Measurements from ENCODE around the gene FERMT1. TPM values are rescaled to one million over a fixed set of nuclear protein-coding genes. Genes with fewer than 3 reads are reported as not detected.

The FERMT1 gene
- total and polyA plus RNA-seq, 2 of the 13 experiments (the other 11 are each of a cell fraction or from before 2014, with no cell fraction given), result 15.8 to 29.5 TPM

DNA sequence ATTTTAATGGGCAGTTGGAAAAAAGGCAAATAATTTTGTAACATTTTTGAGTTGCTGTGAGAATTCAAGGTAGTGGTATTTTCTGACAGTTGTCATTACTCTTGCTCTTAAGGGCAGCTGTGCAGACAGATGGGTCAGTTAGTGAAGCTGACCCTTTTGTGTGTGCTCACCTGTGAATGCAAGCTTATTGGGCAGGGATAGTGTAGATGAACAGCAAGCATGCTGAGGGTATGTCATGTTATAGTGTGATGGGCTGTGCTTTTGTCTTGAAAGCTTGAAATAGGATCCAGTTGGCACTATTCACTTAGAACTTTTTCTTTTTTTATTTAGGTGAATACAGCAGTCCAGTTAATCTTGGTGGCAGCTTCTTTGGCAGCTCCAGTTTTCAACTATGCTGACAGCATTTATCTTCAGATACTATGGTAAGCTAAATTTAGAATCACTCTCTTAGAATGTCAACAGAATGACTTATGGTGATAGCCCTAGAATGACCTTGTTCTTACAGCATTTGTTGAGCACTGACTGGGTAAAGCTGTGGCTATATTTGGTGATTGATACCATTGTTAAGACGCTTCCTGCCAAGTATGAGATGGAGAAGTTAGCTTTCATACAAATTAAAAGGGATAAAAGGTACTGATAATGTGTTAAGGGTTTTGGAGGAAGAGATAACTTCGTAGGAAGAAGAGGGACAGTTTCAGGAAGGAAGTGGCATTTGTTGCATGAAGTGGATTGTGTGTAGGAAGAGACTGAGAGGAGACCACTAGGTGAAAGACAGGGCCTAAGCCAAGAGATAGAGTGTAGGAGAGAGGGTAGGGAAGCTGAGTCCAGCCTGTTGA lies 88.5 kb downstream of the FERMT1 start:
- H3K27me3 ChIP-seq (ENCODE audit: control insufficient read depth in 1 of 2, insufficient read depth in 2 of 2, low read length in 2 of 2), result no peaks in the 10 kb centered on the region
- intact Hi-C loops (cut with micrococcal nuclease; ENCODE audit: unreplicated experiment), result no loop called here
- H3K27ac ChIP-seq (ENCODE audit: extremely low read length, insufficient read depth, low read length), result no peak overlapping the region
- no peak overlapping the region for H3K9ac ChIP-seq (ENCODE audit: insufficient read depth, low read depth, low read length)
- in situ Hi-C loops (cut with HindIII; ENCODE audit: extremely low pct_ligation_motif_present, low pct_unique_long_range_greater_than_20kb), result no loop called here
- DNase-seq (ENCODE audit: low spot score) (no peak), FAIRE-seq (no peak), ATAC-seq (peak; percentile 27; the same call in 1 of the 3 replicates)
- peaks cover 5% of the 10 kb centered on the region for H3K4me1 ChIP-seq (ENCODE audit: insufficient read depth, low read length)
- peaks cover 11% of the 10 kb centered on the region for H3K79me2 ChIP-seq (ENCODE audit: insufficient read depth, low read length)
- H2AFZ ChIP-seq (ENCODE audit: low read length), result no peak overlapping the region
- H4K20me1 ChIP-seq (ENCODE audit: insufficient read depth, low read length), result peaks cover 19% of the 10 kb centered on the region
- CTCF ChIA-PET (ENCODE audit: low intra/inter-chr PET ratio, low total read pairs), result no interaction called here
- no peak overlapping the region for H3K4me3 ChIP-seq (replicated peaks in 1 of 3; ENCODE audit: insufficient read depth in 1 of 3, low read depth in 2 of 3, low read length in 3 of 3)
- no TSS peak for BruUV-seq (replicated peaks)
- POLR2A ChIA-PET, result interaction anchor here (0.9 kb wide), 1 partner anchor 8 kb away, joined by 3 read pairs; no protein-coding TSS in a partner anchor
- 96% methylated on average over 2 of the region's 2 CpGs for WGBS (ENCODE audit: low lambda C conversion rate)
- no peak overlapping the region for H3K4me2 ChIP-seq (ENCODE audit: low read depth, low read length)
- no peaks in the 10 kb centered on the region for H3K9me3 ChIP-seq (ENCODE audit: low read length)
- peaks cover 33 to 77% of the 10 kb centered on the region in 2 experiments for H3K36me3 ChIP-seq (replicated peaks in 1 of 2; ENCODE audit: control insufficient read depth in 1 of 2, insufficient read depth in 2 of 2, low read length in 2 of 2)
- no peak for TF ChIP-seq ZSCAN21 (CRISPR knock-in tag; IDR thresholded peaks at IDR 0.05; ENCODE audit: borderline replicate concordance)
- no peak for TF ChIP-seq CHD2 (IDR thresholded peaks at IDR 0.05; ENCODE audit: low read depth, low read length)
- TF ChIP-seq, protein P1, sequence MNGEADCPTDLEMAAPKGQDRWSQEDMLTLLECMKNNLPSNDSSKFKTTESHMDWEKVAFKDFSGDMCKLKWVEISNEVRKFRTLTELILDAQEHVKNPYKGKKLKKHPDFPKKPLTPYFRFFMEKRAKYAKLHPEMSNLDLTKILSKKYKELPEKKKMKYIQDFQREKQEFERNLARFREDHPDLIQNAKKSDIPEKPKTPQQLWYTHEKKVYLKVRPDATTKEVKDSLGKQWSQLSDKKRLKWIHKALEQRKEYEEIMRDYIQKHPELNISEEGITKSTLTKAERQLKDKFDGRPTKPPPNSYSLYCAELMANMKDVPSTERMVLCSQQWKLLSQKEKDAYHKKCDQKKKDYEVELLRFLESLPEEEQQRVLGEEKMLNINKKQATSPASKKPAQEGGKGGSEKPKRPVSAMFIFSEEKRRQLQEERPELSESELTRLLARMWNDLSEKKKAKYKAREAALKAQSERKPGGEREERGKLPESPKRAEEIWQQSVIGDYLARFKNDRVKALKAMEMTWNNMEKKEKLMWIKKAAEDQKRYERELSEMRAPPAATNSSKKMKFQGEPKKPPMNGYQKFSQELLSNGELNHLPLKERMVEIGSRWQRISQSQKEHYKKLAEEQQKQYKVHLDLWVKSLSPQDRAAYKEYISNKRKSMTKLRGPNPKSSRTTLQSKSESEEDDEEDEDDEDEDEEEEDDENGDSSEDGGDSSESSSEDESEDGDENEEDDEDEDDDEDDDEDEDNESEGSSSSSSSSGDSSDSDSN (CRISPR knock-in tag; IDR thresholded peaks at IDR 0.05), result no peak
- TF ChIP-seq MTF2 (CRISPR knock-in tag; IDR thresholded peaks at IDR 0.05; ENCODE audit: borderline replicate concordance), result no peak
- no peak for TF ChIP-seq ZNF546 (CRISPR knock-in tag; conservative IDR thresholded peaks at IDR 0.05)
- TF ChIP-seq ZMAT3 (CRISPR knock-in tag; conservative IDR thresholded peaks at IDR 0.05), result no peak
- TF ChIP-seq, protein P2, sequence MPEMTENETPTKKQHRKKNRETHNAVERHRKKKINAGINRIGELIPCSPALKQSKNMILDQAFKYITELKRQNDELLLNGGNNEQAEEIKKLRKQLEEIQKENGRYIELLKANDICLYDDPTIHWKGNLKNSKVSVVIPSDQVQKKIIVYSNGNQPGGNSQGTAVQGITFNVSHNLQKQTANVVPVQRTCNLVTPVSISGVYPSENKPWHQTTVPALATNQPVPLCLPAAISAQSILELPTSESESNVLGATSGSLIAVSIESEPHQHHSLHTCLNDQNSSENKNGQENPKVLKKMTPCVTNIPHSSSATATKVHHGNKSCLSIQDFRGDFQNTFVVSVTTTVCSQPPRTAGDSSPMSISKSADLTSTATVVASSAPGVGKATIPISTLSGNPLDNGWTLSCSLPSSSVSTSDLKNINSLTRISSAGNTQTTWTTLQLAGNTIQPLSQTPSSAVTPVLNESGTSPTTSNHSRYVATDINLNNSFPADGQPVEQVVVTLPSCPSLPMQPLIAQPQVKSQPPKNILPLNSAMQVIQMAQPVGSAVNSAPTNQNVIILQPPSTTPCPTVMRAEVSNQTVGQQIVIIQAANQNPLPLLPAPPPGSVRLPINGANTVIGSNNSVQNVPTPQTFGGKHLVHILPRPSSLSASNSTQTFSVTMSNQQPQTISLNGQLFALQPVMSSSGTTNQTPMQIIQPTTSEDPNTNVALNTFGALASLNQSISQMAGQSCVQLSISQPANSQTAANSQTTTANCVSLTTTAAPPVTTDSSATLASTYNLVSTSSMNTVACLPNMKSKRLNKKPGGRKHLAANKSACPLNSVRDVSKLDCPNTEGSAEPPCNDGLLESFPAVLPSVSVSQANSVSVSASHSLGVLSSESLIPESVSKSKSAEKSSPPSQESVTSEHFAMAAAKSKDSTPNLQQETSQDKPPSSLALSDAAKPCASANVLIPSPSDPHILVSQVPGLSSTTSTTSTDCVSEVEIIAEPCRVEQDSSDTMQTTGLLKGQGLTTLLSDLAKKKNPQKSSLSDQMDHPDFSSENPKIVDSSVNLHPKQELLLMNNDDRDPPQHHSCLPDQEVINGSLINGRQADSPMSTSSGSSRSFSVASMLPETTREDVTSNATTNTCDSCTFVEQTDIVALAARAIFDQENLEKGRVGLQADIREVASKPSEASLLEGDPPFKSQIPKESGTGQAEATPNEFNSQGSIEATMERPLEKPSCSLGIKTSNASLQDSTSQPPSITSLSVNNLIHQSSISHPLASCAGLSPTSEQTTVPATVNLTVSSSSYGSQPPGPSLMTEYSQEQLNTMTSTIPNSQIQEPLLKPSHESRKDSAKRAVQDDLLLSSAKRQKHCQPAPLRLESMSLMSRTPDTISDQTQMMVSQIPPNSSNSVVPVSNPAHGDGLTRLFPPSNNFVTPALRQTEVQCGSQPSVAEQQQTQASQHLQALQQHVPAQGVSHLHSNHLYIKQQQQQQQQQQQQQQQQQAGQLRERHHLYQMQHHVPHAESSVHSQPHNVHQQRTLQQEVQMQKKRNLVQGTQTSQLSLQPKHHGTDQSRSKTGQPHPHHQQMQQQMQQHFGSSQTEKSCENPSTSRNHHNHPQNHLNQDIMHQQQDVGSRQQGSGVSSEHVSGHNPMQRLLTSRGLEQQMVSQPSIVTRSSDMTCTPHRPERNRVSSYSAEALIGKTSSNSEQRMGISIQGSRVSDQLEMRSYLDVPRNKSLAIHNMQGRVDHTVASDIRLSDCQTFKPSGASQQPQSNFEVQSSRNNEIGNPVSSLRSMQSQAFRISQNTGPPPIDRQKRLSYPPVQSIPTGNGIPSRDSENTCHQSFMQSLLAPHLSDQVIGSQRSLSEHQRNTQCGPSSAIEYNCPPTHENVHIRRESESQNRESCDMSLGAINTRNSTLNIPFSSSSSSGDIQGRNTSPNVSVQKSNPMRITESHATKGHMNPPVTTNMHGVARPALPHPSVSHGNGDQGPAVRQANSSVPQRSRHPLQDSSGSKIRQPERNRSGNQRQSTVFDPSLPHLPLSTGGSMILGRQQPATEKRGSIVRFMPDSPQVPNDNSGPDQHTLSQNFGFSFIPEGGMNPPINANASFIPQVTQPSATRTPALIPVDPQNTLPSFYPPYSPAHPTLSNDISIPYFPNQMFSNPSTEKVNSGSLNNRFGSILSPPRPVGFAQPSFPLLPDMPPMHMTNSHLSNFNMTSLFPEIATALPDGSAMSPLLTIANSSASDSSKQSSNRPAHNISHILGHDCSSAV (CRISPR knock-in tag; IDR thresholded peaks at IDR 0.05; ENCODE audit: borderline replicate concordance), result no peak
- no peak for TF ChIP-seq NCOA2 (CRISPR knock-in tag; IDR thresholded peaks at IDR 0.05)
- TF ChIP-seq ARHGAP35 (CRISPR knock-in tag; IDR thresholded peaks at IDR 0.05; ENCODE audit: borderline replicate concordance), result no peak
- TF ChIP-seq, protein P3, sequence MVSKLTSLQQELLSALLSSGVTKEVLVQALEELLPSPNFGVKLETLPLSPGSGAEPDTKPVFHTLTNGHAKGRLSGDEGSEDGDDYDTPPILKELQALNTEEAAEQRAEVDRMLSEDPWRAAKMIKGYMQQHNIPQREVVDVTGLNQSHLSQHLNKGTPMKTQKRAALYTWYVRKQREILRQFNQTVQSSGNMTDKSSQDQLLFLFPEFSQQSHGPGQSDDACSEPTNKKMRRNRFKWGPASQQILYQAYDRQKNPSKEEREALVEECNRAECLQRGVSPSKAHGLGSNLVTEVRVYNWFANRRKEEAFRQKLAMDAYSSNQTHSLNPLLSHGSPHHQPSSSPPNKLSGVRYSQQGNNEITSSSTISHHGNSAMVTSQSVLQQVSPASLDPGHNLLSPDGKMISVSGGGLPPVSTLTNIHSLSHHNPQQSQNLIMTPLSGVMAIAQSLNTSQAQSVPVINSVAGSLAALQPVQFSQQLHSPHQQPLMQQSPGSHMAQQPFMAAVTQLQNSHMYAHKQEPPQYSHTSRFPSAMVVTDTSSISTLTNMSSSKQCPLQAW (CRISPR knock-in tag; IDR thresholded peaks at IDR 0.05), result no peak
- no peak for TF ChIP-seq ZNF124 (CRISPR knock-in tag; IDR thresholded peaks at IDR 0.05)
